ENCODE measurements around the gene DNAH5. TPM values are rescaled to one million over a fixed set of nuclear protein-coding genes. Genes with fewer than 3 reads are reported as not detected.

Gene DNAH5
- total and polyA plus RNA-seq, 2 of the 13 experiments (the other 11 are each of a cell fraction or from before 2014, with no cell fraction given) = 0.09 TPM

DNA sequence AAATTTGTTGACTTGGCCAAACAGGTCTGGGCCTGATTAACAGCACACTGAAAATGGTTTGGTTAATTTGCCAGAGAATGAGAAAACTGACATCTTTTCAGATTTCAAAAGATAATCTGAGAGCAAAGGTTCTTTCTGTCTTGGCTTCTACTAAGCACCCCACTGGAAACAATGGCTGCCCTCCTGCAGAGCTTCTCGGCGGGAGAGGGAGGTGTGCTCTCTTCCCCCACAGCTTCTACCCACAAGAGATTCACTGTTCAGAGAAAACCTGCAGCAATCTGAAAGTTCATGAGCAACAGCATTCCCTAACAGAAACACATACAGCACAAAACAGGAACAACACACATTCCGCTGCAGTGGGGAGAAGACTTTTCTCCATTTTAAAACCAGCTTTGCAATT is 3.0 kb downstream of the DNAH5 start:
- FAIRE-seq = no peak
- intact Hi-C loops (cut with micrococcal nuclease; ENCODE audit: unreplicated experiment) (no loop called here), in situ Hi-C loops (cut with HindIII; ENCODE audit: extremely low pct_ligation_motif_present, low pct_unique_long_range_greater_than_20kb) (no loop called here)
- Histone ChIP-seq H3K27ac (ENCODE audit: extremely low read length, insufficient read depth, low read length) (no peak overlapping the region), H3K36me3 (replicated peaks in 1 of 2; ENCODE audit: control insufficient read depth in 1 of 2, insufficient read depth in 2 of 2, low read length in 2 of 2) (no peaks in the 10 kb centered on the region), H3K9me3 (ENCODE audit: low read length) (no peaks in the 10 kb centered on the region), H3K4me2 (ENCODE audit: low read depth, low read length) (no peak overlapping the region), H3K9ac (ENCODE audit: insufficient read depth, low read depth, low read length) (no peak overlapping the region), H2AFZ (ENCODE audit: low read length) (no peak overlapping the region), H3K4me3 (replicated peaks in 1 of 3; ENCODE audit: insufficient read depth in 1 of 3, low read depth in 2 of 3, low read length in 3 of 3) (no peak overlapping the region), H4K20me1 (ENCODE audit: insufficient read depth, low read length) (no peaks in the 10 kb centered on the region), H3K79me2 (ENCODE audit: insufficient read depth, low read length) (no peaks in the 10 kb centered on the region), H3K27me3 (ENCODE audit: control insufficient read depth in 1 of 2, insufficient read depth in 2 of 2, low read length in 2 of 2) (peaks cover 0 to 6% of the 10 kb centered on the region in 2 experiments; a peak in 1 of 5 replicates), H3K4me1 (ENCODE audit: insufficient read depth, low read length) (no peaks in the 10 kb centered on the region)
- CTCF ChIA-PET (ENCODE audit: low intra/inter-chr PET ratio, low total read pairs) = no interaction called here
- BruUV-seq (replicated peaks) = no TSS peak
- 2% methylated on average over 3 of the region's 3 CpGs for WGBS (ENCODE audit: low lambda C conversion rate)
- no peak for DNase-seq (ENCODE audit: low spot score)
- no peak for ATAC-seq
- POLR2A ChIA-PET = no interaction called here
- TF ChIP-seq EHMT2 (IDR thresholded peaks at IDR 0.05; ENCODE audit: borderline replicate concordance, low read depth, low read length) = no peak
- TF ChIP-seq PBX2 (CRISPR knock-in tag; IDR thresholded peaks at IDR 0.05) = no peak
- no peak for TF ChIP-seq ZNF20 (CRISPR knock-in tag; IDR thresholded peaks at IDR 0.05)
- no peak for TF ChIP-seq PLRG1 (conservative IDR thresholded peaks at IDR 0.05)
- TF ChIP-seq, protein P1, sequence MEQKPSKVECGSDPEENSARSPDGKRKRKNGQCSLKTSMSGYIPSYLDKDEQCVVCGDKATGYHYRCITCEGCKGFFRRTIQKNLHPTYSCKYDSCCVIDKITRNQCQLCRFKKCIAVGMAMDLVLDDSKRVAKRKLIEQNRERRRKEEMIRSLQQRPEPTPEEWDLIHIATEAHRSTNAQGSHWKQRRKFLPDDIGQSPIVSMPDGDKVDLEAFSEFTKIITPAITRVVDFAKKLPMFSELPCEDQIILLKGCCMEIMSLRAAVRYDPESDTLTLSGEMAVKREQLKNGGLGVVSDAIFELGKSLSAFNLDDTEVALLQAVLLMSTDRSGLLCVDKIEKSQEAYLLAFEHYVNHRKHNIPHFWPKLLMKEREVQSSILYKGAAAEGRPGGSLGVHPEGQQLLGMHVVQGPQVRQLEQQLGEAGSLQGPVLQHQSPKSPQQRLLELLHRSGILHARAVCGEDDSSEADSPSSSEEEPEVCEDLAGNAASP (CRISPR knock-in tag; IDR thresholded peaks at IDR 0.05; ENCODE audit: borderline replicate concordance) = no peak
- no peak for TF ChIP-seq GABPB1 (CRISPR knock-in tag; IDR thresholded peaks at IDR 0.05)
- no peak for TF ChIP-seq ZNF589 (CRISPR knock-in tag; conservative IDR thresholded peaks at IDR 0.05)
- TF ChIP-seq ZNF350 (CRISPR knock-in tag; IDR thresholded peaks at IDR 0.05; ENCODE audit: borderline replicate concordance, low read depth) = no peak
- TF ChIP-seq, protein P2, sequence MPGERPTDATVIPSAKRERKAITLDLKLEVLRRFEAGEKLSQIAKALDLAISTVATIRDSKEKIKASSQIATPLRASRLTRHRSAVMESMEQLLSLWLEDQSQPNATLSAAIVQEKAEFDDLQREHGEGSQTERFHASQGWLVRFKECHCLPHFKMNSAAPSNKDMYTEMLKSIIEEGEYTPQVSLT (CRISPR knock-in tag; IDR thresholded peaks at IDR 0.05; ENCODE audit: borderline replicate concordance, low read depth) = no peak
- TF ChIP-seq ZNF274 (CRISPR knock-in tag; IDR thresholded peaks at IDR 0.05) = no peak
- TF ChIP-seq KAT2B (IDR thresholded peaks at IDR 0.05; ENCODE audit: borderline replicate concordance, low read depth, low read length) = no peak
- TF ChIP-seq, protein P3, sequence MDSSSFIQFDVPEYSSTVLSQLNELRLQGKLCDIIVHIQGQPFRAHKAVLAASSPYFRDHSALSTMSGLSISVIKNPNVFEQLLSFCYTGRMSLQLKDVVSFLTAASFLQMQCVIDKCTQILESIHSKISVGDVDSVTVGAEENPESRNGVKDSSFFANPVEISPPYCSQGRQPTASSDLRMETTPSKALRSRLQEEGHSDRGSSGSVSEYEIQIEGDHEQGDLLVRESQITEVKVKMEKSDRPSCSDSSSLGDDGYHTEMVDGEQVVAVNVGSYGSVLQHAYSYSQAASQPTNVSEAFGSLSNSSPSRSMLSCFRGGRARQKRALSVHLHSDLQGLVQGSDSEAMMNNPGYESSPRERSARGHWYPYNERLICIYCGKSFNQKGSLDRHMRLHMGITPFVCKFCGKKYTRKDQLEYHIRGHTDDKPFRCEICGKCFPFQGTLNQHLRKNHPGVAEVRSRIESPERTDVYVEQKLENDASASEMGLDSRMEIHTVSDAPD (CRISPR knock-in tag; IDR thresholded peaks at IDR 0.05) = no peak
- TF ChIP-seq ZNF768 (CRISPR knock-in tag; IDR thresholded peaks at IDR 0.05) = no peak
- TF ChIP-seq TSC22D2 (CRISPR knock-in tag; IDR thresholded peaks at IDR 0.05; ENCODE audit: borderline replicate concordance) = no peak
- TF ChIP-seq, protein P4, sequence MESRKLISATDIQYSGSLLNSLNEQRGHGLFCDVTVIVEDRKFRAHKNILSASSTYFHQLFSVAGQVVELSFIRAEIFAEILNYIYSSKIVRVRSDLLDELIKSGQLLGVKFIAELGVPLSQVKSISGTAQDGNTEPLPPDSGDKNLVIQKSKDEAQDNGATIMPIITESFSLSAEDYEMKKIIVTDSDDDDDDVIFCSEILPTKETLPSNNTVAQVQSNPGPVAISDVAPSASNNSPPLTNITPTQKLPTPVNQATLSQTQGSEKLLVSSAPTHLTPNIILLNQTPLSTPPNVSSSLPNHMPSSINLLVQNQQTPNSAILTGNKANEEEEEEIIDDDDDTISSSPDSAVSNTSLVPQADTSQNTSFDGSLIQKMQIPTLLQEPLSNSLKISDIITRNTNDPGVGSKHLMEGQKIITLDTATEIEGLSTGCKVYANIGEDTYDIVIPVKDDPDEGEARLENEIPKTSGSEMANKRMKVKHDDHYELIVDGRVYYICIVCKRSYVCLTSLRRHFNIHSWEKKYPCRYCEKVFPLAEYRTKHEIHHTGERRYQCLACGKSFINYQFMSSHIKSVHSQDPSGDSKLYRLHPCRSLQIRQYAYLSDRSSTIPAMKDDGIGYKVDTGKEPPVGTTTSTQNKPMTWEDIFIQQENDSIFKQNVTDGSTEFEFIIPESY (CRISPR knock-in tag; IDR thresholded peaks at IDR 0.05) = no peak
- TF ChIP-seq ZFAT (CRISPR knock-in tag; conservative IDR thresholded peaks at IDR 0.05) = no peak
- TF ChIP-seq PHF8 (CRISPR knock-in tag; IDR thresholded peaks at IDR 0.05) = no peak
- TF ChIP-seq, protein P5, sequence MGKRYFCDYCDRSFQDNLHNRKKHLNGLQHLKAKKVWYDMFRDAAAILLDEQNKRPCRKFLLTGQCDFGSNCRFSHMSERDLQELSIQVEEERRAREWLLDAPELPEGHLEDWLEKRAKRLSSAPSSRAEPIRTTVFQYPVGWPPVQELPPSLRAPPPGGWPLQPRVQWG (CRISPR knock-in tag; IDR thresholded peaks at IDR 0.05; ENCODE audit: borderline replicate concordance, low read depth) = no peak
